WTC11 (cell line): ENCODE measurements around the gene EGFR.

Source experiments
- CTCF ChIP-seq: fragments of 200-600 bp; IDR thresholded peaks from 2 replicates; pipeline ENCODE4 v1.8.0; 2022; ENCODE audit warnings: antibody characterized with exemption
- E2F1 ChIP-seq: sonication (generic); formaldehyde crosslinking; IDR thresholded peaks from 2 replicates; pipeline ENCODE4 v1.8.0; 2022; ENCODE audit warnings: mild to moderate bottlenecking, missing genetic modification reagents
- ESRRA ChIP-seq: sonication (generic); formaldehyde crosslinking; IDR thresholded peaks from 2 replicates; pipeline ENCODE4 v1.8.1; 2022; ENCODE audit warnings: mild to moderate bottlenecking, missing genetic modification reagents, borderline replicate concordance
- ETV6 ChIP-seq: sonication (generic); formaldehyde crosslinking; IDR thresholded peaks from 2 replicates; pipeline ENCODE4 v1.8.1; 2022; ENCODE audit warnings: mild to moderate bottlenecking, missing genetic modification reagents
- IRF2 ChIP-seq: sonication (generic); formaldehyde crosslinking; IDR thresholded peaks from 2 replicates; pipeline ENCODE4 v1.8.0; 2022; ENCODE audit warnings: low read depth, missing genetic modification reagents, borderline replicate concordance
- MLX ChIP-seq: sonication (generic); formaldehyde crosslinking; IDR thresholded peaks from 2 replicates; pipeline ENCODE4 v1.8.1; 2023; ENCODE audit warnings: mild to moderate bottlenecking, missing genetic modification reagents, moderate library complexity
- NFE2L1 ChIP-seq: sonication (generic); formaldehyde crosslinking; IDR thresholded peaks from 2 replicates; pipeline ENCODE4 v1.8.1; 2023; ENCODE audit warnings: missing genetic modification reagents
- NR2C2 ChIP-seq: sonication (generic); formaldehyde crosslinking; IDR thresholded peaks from 2 replicates; pipeline ENCODE4 v1.8.0; 2022; ENCODE audit warnings: mild to moderate bottlenecking, missing genetic modification reagents
- SMAD3 ChIP-seq: sonication (generic); formaldehyde crosslinking; IDR thresholded peaks from 2 replicates; pipeline ENCODE4 v1.8.0; 2022; ENCODE audit warnings: missing genetic modification reagents, mild to moderate bottlenecking, borderline replicate concordance
- SP1 ChIP-seq: sonication (generic); formaldehyde crosslinking; conservative IDR thresholded peaks from 2 replicates; pipeline ENCODE4 v1.8.1; 2022; ENCODE audit warnings: missing genetic modification reagents
- TEAD4 ChIP-seq: sonication (generic); formaldehyde crosslinking; IDR thresholded peaks from 2 replicates; pipeline ENCODE4 v1.8.0; 2022; ENCODE audit warnings: mild to moderate bottlenecking, missing genetic modification reagents
- ZNF219 ChIP-seq: sonication (generic); formaldehyde crosslinking; IDR thresholded peaks from 2 replicates; pipeline ENCODE4 v1.8.0; 2023; ENCODE audit warnings: missing genetic modification reagents, mild to moderate bottlenecking, borderline replicate concordance
- ZNF232 ChIP-seq: sonication (generic); formaldehyde crosslinking; IDR thresholded peaks from 2 replicates; pipeline ENCODE4 v1.8.0; 2022; ENCODE audit warnings: mild to moderate bottlenecking, missing genetic modification reagents
- ZNF263 ChIP-seq: sonication (generic); formaldehyde crosslinking; IDR thresholded peaks from 2 replicates; pipeline ENCODE4 v1.8.1; 2022; ENCODE audit warnings: low read depth, mild to moderate bottlenecking, moderate library complexity, missing genetic modification reagents

GRCh38 chr7:55132550-55132889 is 113.7 kb downstream of the EGFR start:
- TF ChIP-seq IRF2 (no peak), CTCF (no peak), NR2C2 (no peak), ZNF219 (CRISPR knock-in tag) (no peak), SMAD3 (CRISPR knock-in tag) (no peak), ZNF232 (CRISPR knock-in tag) (no peak), SP1 (CRISPR knock-in tag) (no peak), ZNF263 (CRISPR knock-in tag) (no peak), E2F1 (CRISPR knock-in tag) (no peak), ESRRA (CRISPR knock-in tag) (no peak), MLX (CRISPR knock-in tag) (no peak), TEAD4 (CRISPR knock-in tag) (no peak), NFE2L1 (CRISPR knock-in tag) (no peak), ETV6 (CRISPR knock-in tag) (no peak)
